Transverse colon (tissue), 4 donors: ENCODE data around the gene PITPNC1. TPM values are rescaled to one million over a fixed set of nuclear protein-coding genes. Genes with fewer than 3 reads are reported as not detected.

ENCODE experiments used
- DNase-seq: peaks from one replicate; pipeline ENCODE4 v3.0.0-alpha.2; 2019
- H3K27ac ChIP-seq, 4 donors: fragments of 200-600 bp; sonication (generic); 2 replicates each; pipeline ENCODE4 v1.5.1; 2016 to 2018; ENCODE audit warnings: inconsistent platforms in 4 of 4
- H3K27me3 ChIP-seq: fragments of 200-600 bp; sonication (generic); 2 replicates; pipeline ENCODE4 v1.5.1; 2017; ENCODE audit warnings: inconsistent platforms
- H3K36me3 ChIP-seq, 4 donors: fragments of 200-600 bp; sonication (generic); 2 replicates each; pipeline ENCODE4 v1.5.1; 2017 to 2019; ENCODE audit warnings: inconsistent platforms in 4 of 4
- H3K4me1 ChIP-seq, 4 donors: fragments of 200-600 bp; sonication (generic); 2 replicates each; pipeline ENCODE4 v1.5.1; 2017 to 2020; ENCODE audit warnings: inconsistent platforms in 4 of 4
- H3K4me3 ChIP-seq, 4 donors: fragments of 200-600 bp; sonication (generic); 1 replicate in 1 of 4; 2 replicates in 3 of 4; pipeline versions ENCODE4 v1.5.1 to v1.6.1; 2017 to 2019; ENCODE audit warnings: inconsistent platforms in 4 of 4
- H3K9me3 ChIP-seq, 2 donors: fragments of 200-600 bp; sonication (generic); 2 replicates each; pipeline ENCODE4 v1.5.1; 2017 to 2019; ENCODE audit warnings: inconsistent platforms in 2 of 2
- CTCF ChIP-seq, 5 experiments: fragments of 200-600 bp in 3 of 5; fragments of 450-650 bp in 2 of 5; sonication (generic) in 3 of 5; IDR thresholded peaks; 1 replicate in 2 of 5; 2 replicates in 3 of 5; pipeline ENCODE4 v1.5.1; 2016 to 2017; ENCODE audit warnings: antibody characterized with exemption in 5 of 5, inconsistent platforms in 3 of 5, mild to moderate bottlenecking in 2 of 5, moderate library complexity in 1 of 5
- EP300 ChIP-seq: sonication (generic); formaldehyde crosslinking; IDR thresholded peaks from one replicate; pipeline ENCODE4 v1.6.1; 2017; ENCODE audit warnings: antibody characterized with exemption, low read depth
- POLR2A ChIP-seq: fragments of 450-650 bp; IDR thresholded peaks from one replicate; pipeline ENCODE4 v1.6.1; 2016; ENCODE audit warnings: antibody characterized with exemption, mild to moderate bottlenecking, moderate library complexity
- POLR2AphosphoS5 ChIP-seq, 3 donors: sonication (generic); formaldehyde crosslinking; IDR thresholded peaks; one replicate each; pipeline ENCODE4 v1.6.1; 2016; ENCODE audit warnings: antibody characterized with exemption in 3 of 3
- WGBS, 2 donors: methylation state at CpG; one replicate each; pipeline ENCODE4 v1.1.5; 2018; ENCODE audit warnings: low coverage in 1 of 2; 5-methylcytosine and 5-hydroxymethylcytosine counted together
- in situ Hi-C, 4 donors: fragments of 200-750 bp; cut with MboI; loops; one replicate each; pipeline versions ENCODE4 v1.15.0 to v1.15.1; 2017; ENCODE audit warnings: low sequenced_read_pairs in 3 of 4, low pct_ligation_motif_present in 1 of 4, low pct_unique_long_range_greater_than_20kb in 1 of 4
- intact Hi-C: fragments of 100-400 bp; cut with DNase I; formaldehyde crosslinking; loops from one replicate; pipeline ENCODE4 v1.15.1; 2023; ENCODE audit warnings: low total_unique reads
- total RNA-seq, 4 donors: library from RNA; depleted of rRNA; stranded (reverse); fragments of >200 nt; gene quantifications; one replicate each; pipeline ENCODE4 v1.1.0, GENCODE V29; 2016

The PITPNC1 gene
- total RNA-seq, 4 donors from 2014 or later = 1.6 to 10.3 (median 4.0) TPM

GRCh38 chr17:67569015-67569451 lies 192.0 kb downstream of the PITPNC1 start:
- Histone ChIP-seq H3K4me3 (no peak overlapping the region), H3K27ac (no peak overlapping the region), H3K9me3 (no peaks in the 10 kb centered on the region), H3K27me3 (no peaks in the 10 kb centered on the region), H3K36me3 (no peaks in the 10 kb centered on the region), H3K4me1 (no peaks in the 10 kb centered on the region)
- no peak for DNase-seq
- TF ChIP-seq POLR2AphosphoS5 (IDR thresholded peaks at IDR 0.05) = no peak
- no peak for TF ChIP-seq CTCF (IDR thresholded peaks at IDR 0.05)
- no peak for TF ChIP-seq EP300
- TF ChIP-seq POLR2A = no peak
- in situ Hi-C loops = no loop called here
- intact Hi-C loops = no loop called here
- WGBS, 2 donors = 64 to 78% methylated on average over 4 to 5 of the region's 5 CpGs

- TF ChIP-seq EP300 (no peak), POLR2AphosphoS5 (IDR thresholded peaks at IDR 0.05) (no peak), CTCF (IDR thresholded peaks at IDR 0.05) (no peak), POLR2A (no peak)
- intact Hi-C loops = no loop called here
- in situ Hi-C loops = no loop called here
- 78 to 98% methylated on average over 6 of the region's 6 CpGs for WGBS, 2 donors
- no peaks in the 10 kb centered on the region for H3K4me1 ChIP-seq
- no peak overlapping the region for H3K4me3 ChIP-seq
- no peaks in the 10 kb centered on the region for H3K36me3 ChIP-seq
- no peak for DNase-seq
- no peaks in the 10 kb centered on the region for H3K27me3 ChIP-seq
- H3K27ac ChIP-seq = no peak overlapping the region
- H3K9me3 ChIP-seq = no peaks in the 10 kb centered on the region
Observed at GRCh38 chr17:67569873-67570272, 192.8 kb downstream of the PITPNC1 start.

- H3K27me3 ChIP-seq = no peaks in the 10 kb centered on the region
- intact Hi-C loops = no loop called here
Observed at GRCh38 chr17:67570797-67571196, 193.7 kb downstream of the PITPNC1 start.

GRCh38 chr17:67571478-67571877 lies 194.4 kb downstream of the PITPNC1 start:
- Histone ChIP-seq H3K4me1 (no peaks in the 10 kb centered on the region), H3K27ac (no peak overlapping the region), H3K9me3 (no peaks in the 10 kb centered on the region), H3K4me3 (no peak overlapping the region), H3K27me3 (no peaks in the 10 kb centered on the region), H3K36me3 (no peaks in the 10 kb centered on the region)
- TF ChIP-seq CTCF (IDR thresholded peaks at IDR 0.05) (no peak), EP300 (no peak), POLR2AphosphoS5 (IDR thresholded peaks at IDR 0.05) (no peak), POLR2A (no peak)
- intact Hi-C loops (no loop called here), in situ Hi-C loops (no loop called here)
- no peak for DNase-seq
- 78% methylated on average over 6 of the region's 6 CpGs; no CpG with 5 or more reads in 1 of the 2 donors for WGBS, 2 donors

More at GRCh38 chr17:67570797-67571196, 193.7 kb downstream of the PITPNC1 start:
- whole genome bisulfite sequencing, 2 donors = 83% methylated on average over 1 of the region's 1 CpG
- TF ChIP-seq EP300 (no peak), CTCF (IDR thresholded peaks at IDR 0.05) (no peak), POLR2A (no peak), POLR2AphosphoS5 (IDR thresholded peaks at IDR 0.05) (no peak)
- no peak for DNase-seq
- Histone ChIP-seq H3K27ac (no peak overlapping the region), H3K36me3 (no peaks in the 10 kb centered on the region), H3K4me1 (no peaks in the 10 kb centered on the region), H3K9me3 (no peaks in the 10 kb centered on the region), H3K4me3 (no peak overlapping the region)
- in situ Hi-C loops = no loop called here
